H1 (cell line): ENCODE data around the gene PRPF18. TPM values are rescaled to one million over a fixed set of nuclear protein-coding genes. Genes with fewer than 3 reads are reported as not detected.

Source experiments
- MAFK ChIP-seq: IDR thresholded peaks from 2 replicates; pipeline ENCODE4 v1.6.1; 2012; ENCODE audit warnings: low read depth, mild to moderate bottlenecking, improper control_type of control experiment, low read length
- SUZ12 ChIP-seq: fragments of 200-600 bp; sonication (generic); IDR thresholded peaks from 2 replicates; pipeline ENCODE4 v1.6.1; 2012; ENCODE audit warnings: mild to moderate bottlenecking, inconsistent platforms, low read length, moderate library complexity, mixed read lengths
- polyA plus RNA-seq, 7 experiments: library from polyadenylated mRNA; depleted of rRNA in 3 of 7; stranded (reverse) in 5 of 7; unstranded in 2 of 7; fragments of >200 nt in 5 of 7; fragments of 200-250 nt in 2 of 7; gene quantifications; 1 replicate in 5 of 7; 2 replicates in 1 of 7; 4 replicates in 1 of 7; pipeline versions ENCODE4 v1.2.1 to v1.2.3, GENCODE V29; 2011 to 2013; ENCODE audit warnings: missing spikeins in 2 of 7, mixed read lengths in 2 of 7
- total RNA-seq: library from RNA; stranded (reverse); fragmentation: NEBNext Ultra II Directional; extraction: Animal tissue kit (Norgen Biotek cat#: 25700); gene quantifications from 2 replicates; pipeline ENCODE4 v1.2.1, GENCODE V29; 2021
- TF ChIP-seq, protein P1 (sequence below): fragments of 300-600 bp; sonication (generic); IDR thresholded peaks from 2 replicates; pipeline ENCODE4 v1.7.1; 2012; ENCODE audit warnings: low read length, moderate library complexity, mild to moderate bottlenecking, inconsistent platforms; ENCODE audit not compliant: insufficient replicate concordance

The PRPF18 gene
- total and polyA plus RNA-seq, 2 of the 8 experiments (the other 6 are each of a cell fraction or from before 2014, with no cell fraction given): 3.8 to 12.6 TPM

GRCh38 chr10:13614530-13615332, 28.0 kb downstream of the PRPF18 start (continued):
- TF ChIP-seq, protein P1, sequence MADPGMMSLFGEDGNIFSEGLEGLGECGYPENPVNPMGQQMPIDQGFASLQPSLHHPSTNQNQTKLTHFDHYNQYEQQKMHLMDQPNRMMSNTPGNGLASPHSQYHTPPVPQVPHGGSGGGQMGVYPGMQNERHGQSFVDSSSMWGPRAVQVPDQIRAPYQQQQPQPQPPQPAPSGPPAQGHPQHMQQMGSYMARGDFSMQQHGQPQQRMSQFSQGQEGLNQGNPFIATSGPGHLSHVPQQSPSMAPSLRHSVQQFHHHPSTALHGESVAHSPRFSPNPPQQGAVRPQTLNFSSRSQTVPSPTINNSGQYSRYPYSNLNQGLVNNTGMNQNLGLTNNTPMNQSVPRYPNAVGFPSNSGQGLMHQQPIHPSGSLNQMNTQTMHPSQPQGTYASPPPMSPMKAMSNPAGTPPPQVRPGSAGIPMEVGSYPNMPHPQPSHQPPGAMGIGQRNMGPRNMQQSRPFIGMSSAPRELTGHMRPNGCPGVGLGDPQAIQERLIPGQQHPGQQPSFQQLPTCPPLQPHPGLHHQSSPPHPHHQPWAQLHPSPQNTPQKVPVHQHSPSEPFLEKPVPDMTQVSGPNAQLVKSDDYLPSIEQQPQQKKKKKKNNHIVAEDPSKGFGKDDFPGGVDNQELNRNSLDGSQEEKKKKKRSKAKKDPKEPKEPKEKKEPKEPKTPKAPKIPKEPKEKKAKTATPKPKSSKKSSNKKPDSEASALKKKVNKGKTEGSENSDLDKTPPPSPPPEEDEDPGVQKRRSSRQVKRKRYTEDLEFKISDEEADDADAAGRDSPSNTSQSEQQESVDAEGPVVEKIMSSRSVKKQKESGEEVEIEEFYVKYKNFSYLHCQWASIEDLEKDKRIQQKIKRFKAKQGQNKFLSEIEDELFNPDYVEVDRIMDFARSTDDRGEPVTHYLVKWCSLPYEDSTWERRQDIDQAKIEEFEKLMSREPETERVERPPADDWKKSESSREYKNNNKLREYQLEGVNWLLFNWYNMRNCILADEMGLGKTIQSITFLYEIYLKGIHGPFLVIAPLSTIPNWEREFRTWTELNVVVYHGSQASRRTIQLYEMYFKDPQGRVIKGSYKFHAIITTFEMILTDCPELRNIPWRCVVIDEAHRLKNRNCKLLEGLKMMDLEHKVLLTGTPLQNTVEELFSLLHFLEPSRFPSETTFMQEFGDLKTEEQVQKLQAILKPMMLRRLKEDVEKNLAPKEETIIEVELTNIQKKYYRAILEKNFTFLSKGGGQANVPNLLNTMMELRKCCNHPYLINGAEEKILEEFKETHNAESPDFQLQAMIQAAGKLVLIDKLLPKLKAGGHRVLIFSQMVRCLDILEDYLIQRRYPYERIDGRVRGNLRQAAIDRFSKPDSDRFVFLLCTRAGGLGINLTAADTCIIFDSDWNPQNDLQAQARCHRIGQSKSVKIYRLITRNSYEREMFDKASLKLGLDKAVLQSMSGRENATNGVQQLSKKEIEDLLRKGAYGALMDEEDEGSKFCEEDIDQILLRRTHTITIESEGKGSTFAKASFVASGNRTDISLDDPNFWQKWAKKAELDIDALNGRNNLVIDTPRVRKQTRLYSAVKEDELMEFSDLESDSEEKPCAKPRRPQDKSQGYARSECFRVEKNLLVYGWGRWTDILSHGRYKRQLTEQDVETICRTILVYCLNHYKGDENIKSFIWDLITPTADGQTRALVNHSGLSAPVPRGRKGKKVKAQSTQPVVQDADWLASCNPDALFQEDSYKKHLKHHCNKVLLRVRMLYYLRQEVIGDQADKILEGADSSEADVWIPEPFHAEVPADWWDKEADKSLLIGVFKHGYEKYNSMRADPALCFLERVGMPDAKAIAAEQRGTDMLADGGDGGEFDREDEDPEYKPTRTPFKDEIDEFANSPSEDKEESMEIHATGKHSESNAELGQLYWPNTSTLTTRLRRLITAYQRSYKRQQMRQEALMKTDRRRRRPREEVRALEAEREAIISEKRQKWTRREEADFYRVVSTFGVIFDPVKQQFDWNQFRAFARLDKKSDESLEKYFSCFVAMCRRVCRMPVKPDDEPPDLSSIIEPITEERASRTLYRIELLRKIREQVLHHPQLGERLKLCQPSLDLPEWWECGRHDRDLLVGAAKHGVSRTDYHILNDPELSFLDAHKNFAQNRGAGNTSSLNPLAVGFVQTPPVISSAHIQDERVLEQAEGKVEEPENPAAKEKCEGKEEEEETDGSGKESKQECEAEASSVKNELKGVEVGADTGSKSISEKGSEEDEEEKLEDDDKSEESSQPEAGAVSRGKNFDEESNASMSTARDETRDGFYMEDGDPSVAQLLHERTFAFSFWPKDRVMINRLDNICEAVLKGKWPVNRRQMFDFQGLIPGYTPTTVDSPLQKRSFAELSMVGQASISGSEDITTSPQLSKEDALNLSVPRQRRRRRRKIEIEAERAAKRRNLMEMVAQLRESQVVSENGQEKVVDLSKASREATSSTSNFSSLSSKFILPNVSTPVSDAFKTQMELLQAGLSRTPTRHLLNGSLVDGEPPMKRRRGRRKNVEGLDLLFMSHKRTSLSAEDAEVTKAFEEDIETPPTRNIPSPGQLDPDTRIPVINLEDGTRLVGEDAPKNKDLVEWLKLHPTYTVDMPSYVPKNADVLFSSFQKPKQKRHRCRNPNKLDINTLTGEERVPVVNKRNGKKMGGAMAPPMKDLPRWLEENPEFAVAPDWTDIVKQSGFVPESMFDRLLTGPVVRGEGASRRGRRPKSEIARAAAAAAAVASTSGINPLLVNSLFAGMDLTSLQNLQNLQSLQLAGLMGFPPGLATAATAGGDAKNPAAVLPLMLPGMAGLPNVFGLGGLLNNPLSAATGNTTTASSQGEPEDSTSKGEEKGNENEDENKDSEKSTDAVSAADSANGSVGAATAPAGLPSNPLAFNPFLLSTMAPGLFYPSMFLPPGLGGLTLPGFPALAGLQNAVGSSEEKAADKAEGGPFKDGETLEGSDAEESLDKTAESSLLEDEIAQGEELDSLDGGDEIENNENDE: no peak
- TF ChIP-seq SUZ12: no peak
- TF ChIP-seq MAFK: no peak
